ENCODE measurements around the gene GRIK1.

DNA sequence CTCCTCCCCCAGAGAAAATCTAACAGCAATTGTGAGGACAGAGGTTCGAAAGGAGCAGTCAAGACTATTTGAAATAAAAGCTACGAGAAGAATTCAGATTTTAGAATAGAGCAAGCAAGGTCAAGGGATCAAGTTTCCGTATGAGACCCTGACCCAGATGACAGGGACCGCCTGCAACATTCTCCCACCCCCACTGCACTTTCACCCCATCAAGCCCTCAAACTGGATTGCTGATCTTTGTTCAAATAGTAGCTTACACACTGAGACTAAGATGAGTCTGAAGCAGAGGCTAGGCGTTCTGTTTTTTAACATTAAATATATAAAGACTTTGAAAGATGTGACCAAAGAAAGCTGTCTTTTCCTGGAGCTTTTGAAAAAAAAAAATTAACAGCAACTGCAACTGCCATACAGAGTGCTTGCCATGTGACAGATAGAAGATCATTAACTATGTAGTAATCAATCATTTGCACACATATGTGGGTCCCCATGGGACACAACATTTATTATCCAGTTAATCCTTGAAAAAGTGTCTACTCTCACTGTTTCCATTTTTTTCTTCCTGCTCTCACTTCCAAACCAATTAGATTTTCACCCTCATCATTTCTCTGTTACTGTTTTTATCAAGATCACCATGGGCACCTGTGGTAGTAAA, 120.0 kb downstream of the GRIK1 start:
- TF ChIP-seq, protein P1, sequence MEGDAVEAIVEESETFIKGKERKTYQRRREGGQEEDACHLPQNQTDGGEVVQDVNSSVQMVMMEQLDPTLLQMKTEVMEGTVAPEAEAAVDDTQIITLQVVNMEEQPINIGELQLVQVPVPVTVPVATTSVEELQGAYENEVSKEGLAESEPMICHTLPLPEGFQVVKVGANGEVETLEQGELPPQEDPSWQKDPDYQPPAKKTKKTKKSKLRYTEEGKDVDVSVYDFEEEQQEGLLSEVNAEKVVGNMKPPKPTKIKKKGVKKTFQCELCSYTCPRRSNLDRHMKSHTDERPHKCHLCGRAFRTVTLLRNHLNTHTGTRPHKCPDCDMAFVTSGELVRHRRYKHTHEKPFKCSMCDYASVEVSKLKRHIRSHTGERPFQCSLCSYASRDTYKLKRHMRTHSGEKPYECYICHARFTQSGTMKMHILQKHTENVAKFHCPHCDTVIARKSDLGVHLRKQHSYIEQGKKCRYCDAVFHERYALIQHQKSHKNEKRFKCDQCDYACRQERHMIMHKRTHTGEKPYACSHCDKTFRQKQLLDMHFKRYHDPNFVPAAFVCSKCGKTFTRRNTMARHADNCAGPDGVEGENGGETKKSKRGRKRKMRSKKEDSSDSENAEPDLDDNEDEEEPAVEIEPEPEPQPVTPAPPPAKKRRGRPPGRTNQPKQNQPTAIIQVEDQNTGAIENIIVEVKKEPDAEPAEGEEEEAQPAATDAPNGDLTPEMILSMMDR (optimal IDR thresholded peaks at IDR 0.05 in 1 of 3, IDR thresholded peaks at IDR 0.05 in 1 of 3, conservative IDR thresholded peaks at IDR 0.05 in 1 of 3; ENCODE audit: extremely low read depth in 1 of 3, insufficient read depth in 2 of 3, low read length in 3 of 3), result no peak
- no peak for TF ChIP-seq EZH2 (IDR thresholded peaks at IDR 0.05; ENCODE audit: low read length)

Data from keratinocyte (primary cell).